Measurements from ENCODE around the gene GRM4.

GRM4 gene

DNA sequence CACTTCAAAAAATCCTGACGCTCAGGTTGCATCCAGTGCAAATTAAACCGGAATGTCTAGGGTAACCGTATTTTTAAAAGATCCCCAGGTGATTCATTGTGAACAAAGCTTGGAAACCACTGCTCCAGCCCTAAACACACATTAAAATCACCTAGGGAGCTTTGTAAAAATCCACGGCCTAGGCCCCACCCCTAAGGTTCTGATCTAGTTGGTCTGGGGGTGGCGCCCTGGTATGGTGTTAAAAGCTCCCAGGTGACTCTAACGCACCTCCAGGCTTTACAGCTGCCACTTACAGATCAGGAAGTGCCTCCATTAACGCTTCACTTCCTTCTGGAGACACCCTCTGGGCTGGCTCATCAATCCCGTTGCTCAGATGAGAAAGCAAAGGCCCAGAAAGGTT, 92.2 kb downstream of the GRM4 start:
- ChIA-PET CTCF (interaction anchor here (0.6 to 4.1 kb wide), 9 partner anchors 10 to 283 kb away, joined by 3 to 33 read pairs (median 4); partner anchors contain the start of gene GRM4), POLR2A (ENCODE audit: low non-redundant PET) (no interaction called here)
- TF ChIP-seq, protein P1, sequence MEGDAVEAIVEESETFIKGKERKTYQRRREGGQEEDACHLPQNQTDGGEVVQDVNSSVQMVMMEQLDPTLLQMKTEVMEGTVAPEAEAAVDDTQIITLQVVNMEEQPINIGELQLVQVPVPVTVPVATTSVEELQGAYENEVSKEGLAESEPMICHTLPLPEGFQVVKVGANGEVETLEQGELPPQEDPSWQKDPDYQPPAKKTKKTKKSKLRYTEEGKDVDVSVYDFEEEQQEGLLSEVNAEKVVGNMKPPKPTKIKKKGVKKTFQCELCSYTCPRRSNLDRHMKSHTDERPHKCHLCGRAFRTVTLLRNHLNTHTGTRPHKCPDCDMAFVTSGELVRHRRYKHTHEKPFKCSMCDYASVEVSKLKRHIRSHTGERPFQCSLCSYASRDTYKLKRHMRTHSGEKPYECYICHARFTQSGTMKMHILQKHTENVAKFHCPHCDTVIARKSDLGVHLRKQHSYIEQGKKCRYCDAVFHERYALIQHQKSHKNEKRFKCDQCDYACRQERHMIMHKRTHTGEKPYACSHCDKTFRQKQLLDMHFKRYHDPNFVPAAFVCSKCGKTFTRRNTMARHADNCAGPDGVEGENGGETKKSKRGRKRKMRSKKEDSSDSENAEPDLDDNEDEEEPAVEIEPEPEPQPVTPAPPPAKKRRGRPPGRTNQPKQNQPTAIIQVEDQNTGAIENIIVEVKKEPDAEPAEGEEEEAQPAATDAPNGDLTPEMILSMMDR (conservative IDR thresholded peaks at IDR 0.05; ENCODE audit: low read depth) = no peak
- DNase-seq (ENCODE audit: low spot score) = no peak
- H3K27ac ChIP-seq = no peak overlapping the region

DNA sequence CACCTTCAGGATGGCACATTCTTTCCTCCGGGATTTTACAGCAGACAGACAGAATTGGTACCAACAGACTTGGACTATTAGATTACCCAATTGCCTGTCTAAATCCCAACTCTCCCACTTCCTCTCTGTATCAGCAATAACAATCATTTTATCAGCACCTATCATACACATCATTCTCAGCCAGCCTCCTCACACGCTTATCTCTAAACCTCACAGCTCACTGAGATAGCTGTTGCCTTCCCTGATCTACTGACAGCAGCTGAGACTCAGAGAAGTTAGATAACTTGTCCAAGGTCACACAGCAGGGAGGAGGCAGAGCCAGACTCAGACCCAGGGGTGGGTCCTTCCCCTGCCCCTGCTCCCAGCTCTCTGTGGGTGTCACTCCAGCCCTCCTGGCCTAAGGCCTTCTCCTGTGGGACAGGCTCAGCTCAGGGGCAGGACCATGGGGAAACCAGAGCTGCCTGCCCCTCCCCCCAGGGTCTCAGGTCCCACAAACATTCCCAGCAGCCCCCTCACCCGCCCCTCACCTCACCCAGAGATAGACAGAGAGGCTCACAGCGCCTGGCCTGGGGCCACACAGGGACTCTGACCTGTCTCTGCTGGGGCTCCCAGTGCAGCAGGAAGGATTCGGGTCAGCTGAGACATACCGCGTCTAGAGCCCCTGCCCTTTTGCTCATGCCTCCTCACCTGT, 92.8 kb downstream of the GRM4 start:
- ChIA-PET CTCF (interaction anchor here (0.6 to 4.1 kb wide), 4 partner anchors 93 to 282 kb away, joined by 3 to 33 read pairs (median 6); partner anchors contain the start of gene GRM4), POLR2A (ENCODE audit: low non-redundant PET) (no interaction called here)
- DNase-seq (ENCODE audit: low spot score) = no peak
- TF ChIP-seq, protein P1 (conservative IDR thresholded peaks at IDR 0.05; ENCODE audit: low read depth) = no peak
- H3K27ac ChIP-seq = no peak overlapping the region

DNA sequence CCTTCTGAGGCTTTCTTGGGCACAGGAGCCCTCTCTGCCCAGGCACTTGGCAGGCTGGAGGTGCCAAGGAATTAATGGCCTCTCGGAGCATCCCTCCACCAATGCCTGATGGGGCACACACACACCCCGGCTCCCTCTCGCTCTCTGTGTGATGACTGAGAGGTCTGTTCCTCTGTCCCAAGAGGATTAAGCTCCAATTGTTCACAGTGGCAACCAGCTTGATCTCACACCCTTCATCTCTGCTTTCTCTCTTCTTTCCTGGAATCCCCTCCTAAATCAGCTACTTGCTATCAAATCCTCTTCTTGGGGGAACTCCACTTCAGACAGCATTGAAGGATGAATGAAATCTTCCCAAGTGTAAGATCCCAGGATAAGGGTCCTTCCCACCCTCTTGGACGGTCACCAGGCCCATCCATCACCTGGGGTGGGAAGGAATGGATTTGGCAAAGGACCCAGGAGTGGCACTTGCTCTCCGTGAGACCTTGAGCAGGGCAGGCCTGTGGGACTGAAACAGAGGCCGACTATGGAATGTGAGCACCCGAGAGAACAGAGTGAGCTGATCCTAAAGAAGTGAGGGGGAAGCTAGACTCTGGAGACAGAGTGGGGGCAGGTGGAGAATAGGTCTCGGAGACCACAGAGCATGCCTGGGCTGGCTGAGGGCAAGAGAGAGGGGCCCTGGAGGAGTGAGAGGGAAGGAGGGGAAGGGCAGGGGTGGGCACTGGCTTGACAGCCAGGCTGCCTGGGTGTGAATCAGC, 93.6 kb downstream of the GRM4 start:
- no peak overlapping the region for H3K27ac ChIP-seq
- no peak for DNase-seq (ENCODE audit: low spot score)
- ChIA-PET POLR2A (ENCODE audit: low non-redundant PET) (no interaction called here), CTCF (interaction anchor here (0.6 to 4.1 kb wide), 3 partner anchors 60 to 112 kb away, joined by 3 to 33 read pairs (median 3); no protein-coding TSS in a partner anchor)
- TF ChIP-seq, protein P1 (conservative IDR thresholded peaks at IDR 0.05; ENCODE audit: low read depth) = no peak

DNA sequence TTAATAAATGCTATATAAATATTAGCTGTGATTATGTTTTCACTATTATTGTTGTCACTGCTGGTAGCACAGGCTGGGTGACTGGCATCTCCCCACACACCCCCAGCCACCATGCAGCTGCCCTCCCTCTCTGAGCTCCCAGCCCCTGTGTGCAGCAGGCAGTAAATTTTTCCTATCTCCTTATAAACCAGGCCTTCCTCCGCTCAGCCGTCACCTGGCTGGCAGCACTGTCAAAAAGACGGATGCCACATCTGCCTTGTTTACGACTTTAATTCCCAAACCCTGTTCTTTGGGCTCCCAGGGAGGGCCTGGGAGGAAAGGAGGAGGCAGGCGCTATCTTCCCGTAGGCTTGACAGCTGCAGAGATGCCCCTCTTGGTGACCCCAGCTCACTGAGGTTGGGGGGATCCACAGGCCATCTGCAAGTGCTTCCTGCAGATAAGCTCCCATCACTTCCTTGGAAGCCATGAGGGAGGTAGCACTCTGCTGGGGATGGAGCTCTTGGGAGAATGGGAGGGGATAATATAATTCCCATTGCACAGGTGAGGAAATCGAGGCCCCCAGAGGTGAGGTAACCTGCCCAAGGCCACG, 94.5 kb downstream of the GRM4 start:
- POLR2A ChIA-PET (ENCODE audit: low non-redundant PET) = interaction anchor here (0.8 kb wide), 1 partner anchor 27 kb away, joined by 4 read pairs; no protein-coding TSS in a partner anchor
- CTCF ChIA-PET = interaction anchor here (0.6 to 4.1 kb wide), 3 partner anchors 61 to 113 kb away, joined by 3 to 33 read pairs (median 3); no protein-coding TSS in a partner anchor
- H3K27ac ChIP-seq = no peak overlapping the region
- TF ChIP-seq, protein P1 (conservative IDR thresholded peaks at IDR 0.05; ENCODE audit: low read depth) = no peak
- DNase-seq (ENCODE audit: low spot score) = no peak

DNA sequence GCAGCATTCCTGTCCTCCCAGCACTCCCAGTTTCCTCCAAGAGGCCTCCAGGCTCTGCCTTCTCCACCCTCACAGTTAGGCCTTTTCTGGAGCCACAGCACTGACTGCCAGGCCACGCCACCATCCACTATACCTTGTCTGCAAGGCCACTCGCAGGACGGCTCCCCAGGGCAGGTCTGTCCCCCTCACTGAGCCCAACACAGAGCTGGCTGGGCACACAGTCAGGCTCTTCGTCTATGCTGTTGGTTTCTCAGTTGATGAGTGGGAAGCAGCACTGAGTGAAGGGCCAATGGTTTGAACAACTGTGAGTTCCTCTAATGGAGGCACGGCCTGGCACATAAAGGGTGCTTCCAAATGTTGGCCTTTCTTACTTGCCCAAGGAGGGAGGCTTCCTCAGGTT, 95.2 kb downstream of the GRM4 start:
- POLR2A ChIA-PET (ENCODE audit: low non-redundant PET) = no interaction called here
- TF ChIP-seq, protein P1 (conservative IDR thresholded peaks at IDR 0.05; ENCODE audit: low read depth) = no peak
- CTCF ChIA-PET = no interaction called here

More for the DNA sequence above, 95.2 kb downstream of the GRM4 start:
- DNase-seq (ENCODE audit: low spot score) = no peak
- no peak overlapping the region for H3K27ac ChIP-seq

Data from RWPE1 (cell line).